H9 (cell line): ENCODE measurements around the gene WEE1. TPM values are rescaled to one million over a fixed set of nuclear protein-coding genes. Genes with fewer than 3 reads are reported as not detected.

Experiments
- DNase-seq: peaks from one replicate; pipeline ENCODE4 v3.0.0-alpha.2; 2017
- H2AFZ ChIP-seq: one replicate; pipeline ENCODE4 v1.6.1; 2013; ENCODE audit warnings: mild to moderate bottlenecking, low read length, control low read depth, moderate library complexity
- H2AK5ac ChIP-seq: 2 replicates; pipeline ENCODE4 v1.6.1; 2013; ENCODE audit warnings: low read length, control low read depth, mixed read lengths; ENCODE audit not compliant: insufficient read length
- H2BK120ac ChIP-seq: one replicate; pipeline ENCODE4 v1.6.1; 2013; ENCODE audit warnings: low read depth, mild to moderate bottlenecking, low read length, control low read depth, inconsistent platforms; ENCODE audit not compliant: poor library complexity, severe bottlenecking
- H2BK12ac ChIP-seq: 2 replicates; pipeline ENCODE4 v1.6.1; 2013; ENCODE audit warnings: low read length, control low read depth, mixed read lengths, low read depth; ENCODE audit not compliant: insufficient read length
- H2BK15ac ChIP-seq: 2 replicates; pipeline ENCODE4 v1.6.1; 2013; ENCODE audit warnings: low read depth, low read length, control low read depth
- H2BK20ac ChIP-seq: one replicate; pipeline ENCODE4 v1.6.1; 2013; ENCODE audit warnings: low read depth, mild to moderate bottlenecking, low read length, control low read depth, inconsistent platforms; ENCODE audit not compliant: poor library complexity, severe bottlenecking
- H2BK5ac ChIP-seq: 2 replicates; pipeline ENCODE4 v1.6.1; 2013; ENCODE audit warnings: low read length, control low read depth, mixed read lengths; ENCODE audit not compliant: insufficient read length
- H3K14ac ChIP-seq: 2 replicates; pipeline ENCODE4 v1.6.1; 2013; ENCODE audit warnings: low read length, control low read depth; ENCODE audit not compliant: insufficient read depth
- H3K18ac ChIP-seq: 2 replicates; pipeline ENCODE4 v1.6.1; 2013; ENCODE audit warnings: low read depth, mild to moderate bottlenecking, mixed read lengths, low read length, control low read depth; ENCODE audit not compliant: insufficient read length
- H3K23ac ChIP-seq: 2 replicates; pipeline ENCODE4 v1.6.1; 2013; ENCODE audit warnings: low read length, control low read depth, mixed read lengths, low read depth; ENCODE audit not compliant: insufficient read length
- H3K23me2 ChIP-seq: 2 replicates; pipeline ENCODE4 v1.6.1; 2013; ENCODE audit warnings: low read depth, mild to moderate bottlenecking, mixed read lengths, low read length, control low read depth; ENCODE audit not compliant: insufficient read length, poor library complexity, severe bottlenecking
- H3K27ac ChIP-seq: 2 replicates; pipeline ENCODE4 v1.5.1; 2013; ENCODE audit warnings: low read length, control low read depth, mixed read lengths, low read depth; ENCODE audit not compliant: insufficient read length
- H3K27me3 ChIP-seq: 2 replicates; pipeline ENCODE4 v1.6.1; 2013; ENCODE audit warnings: low read length, control low read depth, inconsistent platforms; ENCODE audit not compliant: insufficient read depth
- H3K4ac ChIP-seq: 2 replicates; pipeline ENCODE4 v1.6.1; 2013; ENCODE audit warnings: low read depth, mild to moderate bottlenecking, control low read depth, inconsistent platforms, low read length, moderate library complexity
- H3K4me1 ChIP-seq: 2 replicates; pipeline ENCODE4 v1.6.1; 2013; ENCODE audit warnings: low read length, control low read depth, inconsistent platforms; ENCODE audit not compliant: insufficient read depth
- H3K4me2 ChIP-seq: 2 replicates; pipeline ENCODE4 v1.6.1; 2013; ENCODE audit warnings: low read length, control low read depth, mixed read lengths; ENCODE audit not compliant: insufficient read length, insufficient read depth
- H3K56ac ChIP-seq: 2 replicates; pipeline ENCODE4 v1.6.1; 2013; ENCODE audit warnings: low read depth, mild to moderate bottlenecking, mixed read lengths, low read length, control low read depth; ENCODE audit not compliant: insufficient read length
- H3K79me1 ChIP-seq: 2 replicates; pipeline ENCODE4 v1.6.1; 2013; ENCODE audit warnings: low read depth, mild to moderate bottlenecking, moderate library complexity, low read length, control low read depth, inconsistent platforms; ENCODE audit not compliant: insufficient read depth, poor library complexity, severe bottlenecking
- H3K79me2 ChIP-seq: 2 replicates; pipeline ENCODE4 v1.6.1; 2013; ENCODE audit warnings: low read length, control low read depth, inconsistent platforms; ENCODE audit not compliant: insufficient read depth
- H3K9ac ChIP-seq: 2 replicates; pipeline ENCODE4 v1.6.1; 2013; ENCODE audit warnings: low read length, control low read depth, mixed read lengths; ENCODE audit not compliant: insufficient read length; ENCODE audit errors: extremely low read depth
- H3K9me3 ChIP-seq: one replicate; pipeline ENCODE4 v1.6.1; 2013; ENCODE audit warnings: low read depth, low read length, inconsistent platforms; ENCODE audit not compliant: control insufficient read depth
- H3T11ph ChIP-seq: one replicate; pipeline ENCODE4 v1.6.1; 2013; ENCODE audit warnings: mild to moderate bottlenecking, low read length, control low read depth, inconsistent platforms
- H4K20me1 ChIP-seq: one replicate; pipeline ENCODE4 v1.6.1; 2013; ENCODE audit not compliant: control insufficient read depth, insufficient read length, insufficient read depth
- H4K5ac ChIP-seq: 2 replicates; pipeline ENCODE4 v1.6.1; 2013; ENCODE audit warnings: low read depth, mild to moderate bottlenecking, mixed read lengths, low read length, control low read depth; ENCODE audit not compliant: insufficient read length
- H4K8ac ChIP-seq: replicated peaks from 2 replicates; pipeline ENCODE4 v1.6.1; 2013; ENCODE audit warnings: low read length, control low read depth, mixed read lengths, low read depth; ENCODE audit not compliant: insufficient read length
- H4K91ac ChIP-seq: 2 replicates; pipeline ENCODE4 v1.6.1; 2013; ENCODE audit warnings: low read depth, mild to moderate bottlenecking, moderate library complexity, mixed read lengths, low read length, control low read depth; ENCODE audit not compliant: insufficient read length
- H3K27ac Mint-ChIP-seq, 3 experiments: 2 replicates in 2 of 3; 3 replicates in 1 of 3; pipeline ENCODE4 v1.8.0; 2020 to 2021; ENCODE audit warnings: mixed read lengths in 3 of 3, mild to moderate bottlenecking in 1 of 3, moderate library complexity in 1 of 3
- H3K27me3 Mint-ChIP-seq: 2 replicates; pipeline ENCODE4 v1.8.0; 2021; ENCODE audit warnings: low read depth, mild to moderate bottlenecking, moderate library complexity, mixed read lengths
- H3K36me3 Mint-ChIP-seq, 3 experiments: 2 replicates in 2 of 3; 3 replicates in 1 of 3; pipeline ENCODE4 v1.8.0; 2020 to 2021; ENCODE audit warnings: low read depth in 3 of 3, mixed read lengths in 3 of 3; ENCODE audit not compliant: insufficient read depth in 1 of 3
- H3K4me1 Mint-ChIP-seq, 2 experiments: 2 replicates each; pipeline ENCODE4 v1.8.0; 2020; ENCODE audit warnings: mixed read lengths in 2 of 2
- H3K4me3 Mint-ChIP-seq, 2 experiments: 2 replicates in 1 of 2; 3 replicates in 1 of 2; pipeline ENCODE4 v1.8.0; 2020 to 2021; ENCODE audit warnings: mild to moderate bottlenecking in 2 of 2, mixed read lengths in 2 of 2, moderate library complexity in 1 of 2
- H3K9me3 Mint-ChIP-seq, 2 experiments: 2 replicates in 1 of 2; 3 replicates in 1 of 2; pipeline ENCODE4 v1.8.0; 2020; ENCODE audit warnings: mild to moderate bottlenecking in 2 of 2, mixed read lengths in 2 of 2, moderate library complexity in 1 of 2
- WGBS: extraction: QIAGEN DNeasy Blood & Tissue Kit; methylation state at CpG from one replicate; pipeline ENCODE4 v1.1.7; 2013; ENCODE audit warnings: missing lambda C conversion rate, low lambda C conversion rate, mixed read lengths; ENCODE audit not compliant: insufficient read length; ENCODE audit errors: extremely low coverage; 5-methylcytosine and 5-hydroxymethylcytosine counted together
- total RNA-seq: library from RNA; stranded (reverse); gene quantifications from 2 replicates; pipeline ENCODE4 v1.2.1, GENCODE V29; 2021
- TF ChIP-seq, protein P1 (sequence below): fragments of 200-600 bp; sonication (generic); conservative IDR thresholded peaks from 3 replicates; pipeline ENCODE4 v1.8.0; 2021; ENCODE audit warnings: antibody characterized with exemption, mild to moderate bottlenecking

The WEE1 gene
- total RNA-seq, 1 experiment from 2014 or later, result 142 TPM

DNA sequence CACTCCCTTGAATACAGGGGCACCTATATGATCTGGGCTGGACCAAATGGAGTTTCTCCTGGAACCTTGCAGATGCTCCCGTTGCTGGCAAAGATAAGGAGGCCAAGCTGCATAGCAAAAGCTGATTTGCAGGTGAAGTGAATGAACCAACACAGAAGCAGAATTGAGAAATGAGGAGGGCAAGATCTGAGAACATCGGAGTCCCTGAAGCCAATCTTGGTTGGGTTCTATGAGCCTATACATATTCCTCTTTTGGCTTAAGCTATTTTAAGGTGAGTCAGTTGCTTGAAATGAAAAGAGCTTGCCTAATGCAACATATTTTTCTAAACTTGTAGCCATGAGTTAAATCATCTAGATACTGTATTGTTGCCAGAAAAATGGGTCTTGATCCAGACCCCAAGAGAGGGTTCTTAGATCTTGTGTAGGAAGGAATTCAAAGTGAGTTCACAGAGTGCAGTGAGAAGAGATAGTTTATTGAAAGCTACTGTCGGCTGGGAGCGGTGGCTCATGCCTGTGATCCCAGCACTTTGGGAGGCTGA is 23.5 kb downstream of the WEE1 start:
- no peak for DNase-seq

More for the DNA sequence above, 23.5 kb downstream of the WEE1 start:
- H3K27ac Mint-ChIP-seq, result no peak overlapping the region; a peak in 2 of 7 replicates
- no peak overlapping the region for H3K56ac ChIP-seq
- H3K23ac ChIP-seq, result no peak overlapping the region
- H2BK15ac ChIP-seq, result no peak overlapping the region
- WGBS, result no CpG with 5 or more reads among the region's 4 CpGs
- no peaks in the 10 kb centered on the region for H3K23me2 ChIP-seq
- peaks cover 28% of the 10 kb centered on the region in 2 experiments for H3K4me1 Mint-ChIP-seq
- no peaks in the 10 kb centered on the region; the same call in 1 of the 2 replicates for H3K27me3 Mint-ChIP-seq
- H4K5ac ChIP-seq, result no peak overlapping the region
- H3K4me2 ChIP-seq, result no peak overlapping the region
- H3K4me3 Mint-ChIP-seq, result no peak overlapping the region
- H2AFZ ChIP-seq, result no peak overlapping the region
- H3K9ac ChIP-seq, result no peak overlapping the region
- no peak overlapping the region for H2AK5ac ChIP-seq
- H3K9me3 ChIP-seq, result no peaks in the 10 kb centered on the region
- H3K27me3 ChIP-seq, result no peaks in the 10 kb centered on the region
- TF ChIP-seq, protein P1, sequence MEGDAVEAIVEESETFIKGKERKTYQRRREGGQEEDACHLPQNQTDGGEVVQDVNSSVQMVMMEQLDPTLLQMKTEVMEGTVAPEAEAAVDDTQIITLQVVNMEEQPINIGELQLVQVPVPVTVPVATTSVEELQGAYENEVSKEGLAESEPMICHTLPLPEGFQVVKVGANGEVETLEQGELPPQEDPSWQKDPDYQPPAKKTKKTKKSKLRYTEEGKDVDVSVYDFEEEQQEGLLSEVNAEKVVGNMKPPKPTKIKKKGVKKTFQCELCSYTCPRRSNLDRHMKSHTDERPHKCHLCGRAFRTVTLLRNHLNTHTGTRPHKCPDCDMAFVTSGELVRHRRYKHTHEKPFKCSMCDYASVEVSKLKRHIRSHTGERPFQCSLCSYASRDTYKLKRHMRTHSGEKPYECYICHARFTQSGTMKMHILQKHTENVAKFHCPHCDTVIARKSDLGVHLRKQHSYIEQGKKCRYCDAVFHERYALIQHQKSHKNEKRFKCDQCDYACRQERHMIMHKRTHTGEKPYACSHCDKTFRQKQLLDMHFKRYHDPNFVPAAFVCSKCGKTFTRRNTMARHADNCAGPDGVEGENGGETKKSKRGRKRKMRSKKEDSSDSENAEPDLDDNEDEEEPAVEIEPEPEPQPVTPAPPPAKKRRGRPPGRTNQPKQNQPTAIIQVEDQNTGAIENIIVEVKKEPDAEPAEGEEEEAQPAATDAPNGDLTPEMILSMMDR, result no peak
- no peak overlapping the region for H2BK12ac ChIP-seq
- H3K9me3 Mint-ChIP-seq, result no peaks in the 10 kb centered on the region
- no peak overlapping the region for H2BK120ac ChIP-seq
- H3K36me3 Mint-ChIP-seq, result no peaks in the 10 kb centered on the region; a peak in 1 of 7 replicates
- no peak overlapping the region for H4K91ac ChIP-seq
- H4K20me1 ChIP-seq, result no peaks in the 10 kb centered on the region
- H3T11ph ChIP-seq, result no peak overlapping the region
- no peak overlapping the region for H4K8ac ChIP-seq
- H2BK20ac ChIP-seq, result no peak overlapping the region
- no peak overlapping the region for H3K27ac ChIP-seq
- no peak overlapping the region for H3K4ac ChIP-seq
- H3K4me1 ChIP-seq, result peaks cover 7% of the 10 kb centered on the region; the same call in 1 of the 2 replicates
- no peak overlapping the region for H2BK5ac ChIP-seq
- H3K79me1 ChIP-seq, result no peaks in the 10 kb centered on the region
- no peak overlapping the region for H3K18ac ChIP-seq
- no peak overlapping the region for H3K14ac ChIP-seq
- H3K79me2 ChIP-seq, result no peaks in the 10 kb centered on the region
